GM19328 (cell line): ENCODE measurements around the gene PRPSAP1.
"Not testable (repeated sequence)": the region's sequence is repeated elsewhere in the genome, so short reads cannot be mapped to it uniquely, and the experiment has no call there.

Experiments
- ATAC-seq: cut with Tn5 transposase; IDR thresholded peaks from one replicate; pipeline ENCODE4 v1.9.1; 2021; ENCODE audit warnings: mild to moderate bottlenecking, moderate library complexity; ENCODE audit not compliant: unreplicated experiment

PRPSAP1 gene

GRCh38 chr17:76327696-76328095, 26.0 kb downstream of the PRPSAP1 start:
- ATAC-seq, result no peak

DNA sequence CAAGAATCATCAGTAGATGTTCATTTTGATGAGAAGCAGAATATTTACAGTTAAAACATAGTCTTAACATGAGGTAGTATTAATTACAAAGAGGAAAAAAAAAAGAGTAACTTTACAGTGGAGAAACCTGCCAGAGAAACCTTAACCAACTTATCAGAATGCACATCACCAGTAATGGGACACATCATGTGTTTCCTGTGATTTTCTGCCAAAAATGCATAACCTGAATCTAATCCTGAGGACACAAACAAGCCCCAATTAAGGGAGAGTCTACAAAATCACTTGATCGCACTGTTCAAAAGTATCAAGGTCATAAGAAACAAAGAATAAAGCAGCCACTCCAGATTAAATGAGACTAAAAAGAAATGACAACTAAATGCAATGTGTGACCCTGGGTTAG, 27.4 kb downstream of the PRPSAP1 start:
- ATAC-seq, result no peak

GRCh38 chr17:76318586-76318985, 35.1 kb downstream of the PRPSAP1 start:
- ATAC-seq, result no peak

GRCh38 chr17:76317535-76317934, 36.2 kb downstream of the PRPSAP1 start:
- ATAC-seq, result no peak

GRCh38 chr17:76314392-76315227, 39.1 kb downstream of the PRPSAP1 start:
- no peak for ATAC-seq

GRCh38 chr17:76312735-76313134, 41.0 kb downstream of the PRPSAP1 start:
- ATAC-seq, result no peak

GRCh38 chr17:76309461-76309860, 44.3 kb downstream of the PRPSAP1 start:
- no peak for ATAC-seq

DNA sequence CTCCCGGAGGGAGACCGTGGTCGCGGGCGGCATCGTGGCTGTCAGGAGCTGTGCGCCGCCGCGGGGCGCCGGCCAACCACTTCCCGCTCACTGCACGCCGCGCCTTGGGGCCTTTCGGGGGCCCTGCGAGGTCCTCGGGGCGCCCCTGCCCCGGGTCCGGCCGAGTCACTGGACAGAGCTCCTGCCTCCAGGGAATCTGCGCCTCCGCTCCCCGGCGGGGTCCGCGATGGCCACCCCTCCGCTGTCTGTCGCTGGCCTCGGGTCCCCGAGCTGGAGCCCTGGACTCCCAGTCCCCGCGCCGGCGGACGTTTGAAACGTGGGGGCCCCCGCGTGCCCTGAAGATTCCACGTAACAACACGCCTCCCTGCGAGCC, 45.8 kb downstream of the PRPSAP1 start, which contains the start of gene QRICH2:
TSS of gene QRICH2 (minus strand) at position 311 of the 373 bp plus-strand sequence. CDS start at position 33, 278 bp downstream.
- no peak for ATAC-seq

DNA sequence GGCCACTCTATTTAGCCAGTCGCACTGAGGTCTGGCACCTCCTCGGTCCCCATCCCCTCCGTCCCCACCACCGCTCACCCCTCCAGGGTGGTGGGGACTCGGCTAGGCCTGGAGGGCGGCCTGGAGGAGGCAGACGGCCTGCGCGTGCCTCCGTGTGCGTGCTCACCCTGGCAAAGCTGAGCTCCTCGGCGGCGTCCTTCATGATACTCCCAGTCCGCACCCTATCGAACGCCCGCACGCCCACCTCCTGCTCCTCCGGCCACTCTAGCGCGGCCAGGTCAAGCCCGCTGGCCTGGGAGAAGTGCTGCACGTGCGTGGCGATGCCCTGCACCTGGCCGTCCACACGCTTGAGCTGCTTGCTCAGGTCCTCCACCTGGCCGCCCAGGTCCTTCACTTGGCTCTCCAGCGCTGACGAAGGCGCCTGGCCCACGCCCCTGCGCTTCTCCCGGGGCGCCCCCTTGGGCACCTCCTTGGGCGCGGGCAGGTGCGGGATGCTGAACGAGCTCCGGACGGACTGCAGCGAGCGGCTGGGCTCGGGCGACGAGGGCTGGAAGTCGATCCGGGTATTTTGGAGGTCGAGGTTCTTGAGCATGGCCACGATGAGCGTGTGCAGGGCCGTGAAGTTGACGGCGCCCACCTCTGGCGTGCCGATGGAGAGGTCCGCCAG, 46.3 kb downstream of the PRPSAP1 start:
- no peak for ATAC-seq

DNA sequence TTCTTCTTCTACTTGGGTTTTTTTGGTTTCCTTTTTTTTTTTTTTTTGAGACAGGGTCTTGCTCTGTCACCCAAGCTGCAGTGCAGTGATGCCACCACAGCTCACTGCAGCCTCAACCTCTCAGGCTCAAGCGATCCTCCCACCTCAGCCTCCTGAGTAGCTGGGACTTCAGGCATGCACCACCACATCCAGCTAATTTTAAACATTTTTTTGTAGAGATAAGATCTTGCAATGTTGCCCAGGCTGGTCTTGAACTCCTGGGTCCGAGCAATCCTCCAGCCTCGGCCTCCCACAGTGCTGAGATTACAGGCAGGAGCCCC, 48.6 kb downstream of the PRPSAP1 start:
- ATAC-seq, result not testable (repeated sequence)

DNA sequence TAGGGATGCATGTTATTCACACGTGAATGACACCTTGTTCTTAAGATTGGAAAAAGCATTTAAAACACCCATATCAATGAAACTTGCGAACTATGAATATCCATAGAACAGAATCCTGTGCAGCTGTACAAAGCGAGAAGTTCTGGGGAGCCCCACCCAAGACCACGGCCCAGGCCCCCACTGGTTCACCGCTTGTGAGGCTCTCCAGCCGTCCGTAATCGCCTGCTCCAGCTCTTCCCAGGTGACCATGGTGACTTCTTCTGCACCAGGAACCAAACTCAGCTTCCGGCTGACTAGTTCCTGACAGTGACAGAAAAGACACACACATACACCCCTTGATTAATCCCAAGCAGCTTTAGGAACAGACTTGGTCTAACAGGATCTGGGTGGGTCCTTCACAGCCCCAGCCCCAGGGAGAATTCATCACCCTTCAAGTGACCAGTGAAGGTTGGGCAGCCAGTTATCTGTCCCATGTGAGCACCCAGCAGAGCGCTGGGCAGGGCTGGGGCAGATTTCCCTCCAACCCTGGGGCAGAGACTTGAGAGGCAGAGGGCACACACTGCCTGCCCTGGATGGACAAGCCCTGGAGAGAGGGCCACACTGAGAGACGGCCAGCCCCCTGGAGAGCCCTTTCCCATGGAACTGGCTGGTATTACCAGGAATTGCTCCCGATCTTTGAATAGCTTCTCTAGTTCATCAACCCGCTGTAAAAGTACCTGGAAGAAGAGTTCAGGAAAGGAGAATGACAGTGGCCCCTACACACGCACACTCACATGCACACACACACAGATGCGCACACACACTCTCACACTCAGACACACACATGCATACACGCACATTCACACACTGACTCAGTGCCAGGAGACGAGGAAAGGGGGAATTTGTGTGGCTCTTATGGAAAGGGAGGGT, 49.2 kb downstream of the PRPSAP1 start:
- no peak for ATAC-seq

DNA sequence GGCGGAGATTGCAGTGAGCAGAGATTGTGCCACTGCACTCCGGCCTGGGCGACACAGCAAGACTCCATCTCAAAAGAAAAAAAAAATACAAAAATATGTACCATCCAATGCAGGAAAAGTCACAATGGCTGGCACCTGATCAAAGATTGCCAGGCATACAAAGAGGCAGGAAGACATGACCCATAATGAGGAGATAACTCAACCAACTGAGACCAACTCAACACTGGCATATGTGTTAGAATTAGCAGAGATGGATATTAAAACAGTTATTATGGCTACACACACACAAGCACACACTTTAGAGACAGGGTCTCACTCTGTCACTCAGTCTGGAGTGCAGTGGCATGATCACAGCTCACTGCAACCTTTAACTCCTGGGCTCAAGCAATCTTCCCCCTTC, 56.3 kb downstream of the PRPSAP1 start:
- ATAC-seq, result no peak

DNA sequence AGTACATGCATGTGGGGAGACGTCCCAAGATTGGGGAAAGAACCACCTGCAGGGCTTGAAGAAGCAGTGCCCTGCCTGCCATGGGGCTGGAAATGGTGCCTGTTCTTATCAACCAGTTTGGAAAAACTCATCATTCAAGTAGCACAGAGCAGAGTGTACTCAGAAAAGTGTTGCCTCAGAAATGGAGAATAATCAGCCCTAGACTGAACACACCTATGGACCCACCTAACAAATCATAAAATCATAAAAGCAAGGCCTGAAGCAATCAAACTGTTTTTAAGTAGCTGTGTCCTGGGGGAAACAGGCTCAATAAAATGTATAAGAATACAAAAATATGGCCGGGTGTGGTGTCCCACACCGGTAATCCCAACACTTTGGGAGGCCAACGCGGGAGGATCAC, 56.8 kb downstream of the PRPSAP1 start:
- no peak for ATAC-seq

DNA sequence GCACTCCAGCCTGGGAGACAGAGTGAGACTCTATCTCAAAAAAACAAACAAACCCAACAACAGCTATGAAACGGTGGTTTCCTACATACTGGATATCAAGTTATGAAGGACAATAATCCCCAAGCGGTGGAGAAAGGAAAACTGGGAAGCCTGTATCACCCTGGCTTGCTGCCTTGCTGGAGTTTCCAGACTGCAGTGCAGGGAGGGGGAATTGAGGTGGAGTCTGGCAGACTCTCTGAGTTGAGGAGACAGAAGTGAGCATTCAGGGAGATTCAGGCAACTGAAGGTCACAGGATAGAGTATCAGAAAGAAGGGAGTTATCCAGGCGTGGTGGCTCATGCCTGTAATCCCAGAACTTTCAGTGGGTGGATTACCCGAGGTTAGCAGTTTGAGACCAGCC, 57.5 kb downstream of the PRPSAP1 start:
- ATAC-seq, result no peak

GRCh38 chr17:76293106-76293505, 60.6 kb downstream of the PRPSAP1 start:
- no peak for ATAC-seq

DNA sequence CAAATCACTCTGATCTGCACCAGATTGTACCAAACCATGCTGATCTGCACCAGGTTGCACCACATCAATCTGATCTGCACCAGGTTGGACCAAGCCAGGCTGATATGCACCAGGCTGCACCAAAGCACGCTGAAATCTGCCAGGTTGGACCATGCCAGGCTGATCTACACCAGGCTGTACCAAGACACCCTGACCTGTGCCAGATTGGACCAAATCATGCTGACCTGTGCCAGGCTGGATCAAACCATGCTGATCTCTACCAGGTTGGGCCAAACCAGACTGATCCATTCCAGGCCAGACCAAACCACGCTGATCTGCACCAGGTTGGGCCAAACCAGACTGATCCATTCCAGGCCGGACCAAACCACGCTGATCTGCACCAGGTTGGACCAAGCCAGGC, 61.1 kb downstream of the PRPSAP1 start:
- ATAC-seq, result no peak

DNA sequence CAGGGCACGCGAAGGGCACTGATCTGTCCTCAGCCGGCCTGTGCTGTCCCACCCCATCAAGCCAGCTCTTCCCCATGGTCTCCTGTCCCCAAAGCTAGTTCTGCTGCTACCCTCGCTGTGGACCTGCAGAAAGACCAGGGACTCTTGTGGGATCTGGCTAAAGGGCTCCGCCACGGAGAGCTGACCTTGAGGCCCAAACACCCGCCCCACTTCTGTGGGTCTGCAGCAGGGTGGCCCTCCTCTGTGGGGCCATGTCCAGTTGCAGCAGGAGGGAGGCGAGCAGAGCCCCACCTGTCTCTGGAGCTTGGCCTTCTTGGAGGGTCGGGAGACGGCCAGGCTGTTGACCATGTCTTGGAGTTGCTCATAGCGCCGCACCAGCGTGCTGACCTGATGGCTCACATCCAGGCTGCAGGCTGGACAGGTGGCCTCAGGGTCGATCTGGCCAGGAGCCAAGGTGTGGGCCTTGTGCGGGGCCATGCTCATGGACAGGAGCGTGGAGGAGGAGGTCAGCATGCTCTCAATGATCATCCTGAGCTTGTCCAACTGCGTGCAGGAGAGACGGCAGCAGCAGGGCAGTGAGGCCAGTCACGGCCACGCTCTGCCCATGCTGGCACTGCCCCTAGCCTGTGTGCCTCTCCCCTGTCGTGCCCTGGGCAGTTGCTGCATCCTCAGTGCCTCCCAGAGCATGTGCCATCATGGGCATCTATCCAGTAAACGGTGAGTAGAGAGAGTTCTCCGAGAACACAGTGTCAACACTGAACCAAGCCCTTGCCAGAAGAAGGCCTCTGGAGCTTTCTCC, 71.9 kb downstream of the PRPSAP1 start:
- ATAC-seq, result no peak

DNA sequence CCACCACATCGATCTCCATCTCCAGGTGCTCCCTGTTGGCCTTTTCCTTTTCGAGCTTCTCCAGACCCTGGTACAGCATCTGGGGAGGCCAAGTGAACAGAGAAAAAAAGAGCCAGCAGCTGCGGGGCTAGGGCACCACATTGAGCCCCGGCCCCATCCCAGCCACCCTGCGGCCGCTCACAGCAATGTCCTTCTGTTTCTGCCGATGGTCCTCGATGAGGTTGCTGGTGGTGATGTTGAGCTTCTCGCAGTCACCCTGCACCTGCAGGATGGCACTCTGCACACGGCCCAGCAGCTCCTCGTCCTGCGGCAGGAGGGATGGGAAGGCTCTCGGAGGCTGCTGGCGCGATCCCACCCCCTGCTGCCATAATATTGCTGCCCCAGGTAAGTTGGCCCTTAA, 73.1 kb downstream of the PRPSAP1 start:
- ATAC-seq, result no peak

- ATAC-seq, result no peak
Observed at GRCh38 chr17:76279742-76280287, 73.9 kb downstream of the PRPSAP1 start.

DNA sequence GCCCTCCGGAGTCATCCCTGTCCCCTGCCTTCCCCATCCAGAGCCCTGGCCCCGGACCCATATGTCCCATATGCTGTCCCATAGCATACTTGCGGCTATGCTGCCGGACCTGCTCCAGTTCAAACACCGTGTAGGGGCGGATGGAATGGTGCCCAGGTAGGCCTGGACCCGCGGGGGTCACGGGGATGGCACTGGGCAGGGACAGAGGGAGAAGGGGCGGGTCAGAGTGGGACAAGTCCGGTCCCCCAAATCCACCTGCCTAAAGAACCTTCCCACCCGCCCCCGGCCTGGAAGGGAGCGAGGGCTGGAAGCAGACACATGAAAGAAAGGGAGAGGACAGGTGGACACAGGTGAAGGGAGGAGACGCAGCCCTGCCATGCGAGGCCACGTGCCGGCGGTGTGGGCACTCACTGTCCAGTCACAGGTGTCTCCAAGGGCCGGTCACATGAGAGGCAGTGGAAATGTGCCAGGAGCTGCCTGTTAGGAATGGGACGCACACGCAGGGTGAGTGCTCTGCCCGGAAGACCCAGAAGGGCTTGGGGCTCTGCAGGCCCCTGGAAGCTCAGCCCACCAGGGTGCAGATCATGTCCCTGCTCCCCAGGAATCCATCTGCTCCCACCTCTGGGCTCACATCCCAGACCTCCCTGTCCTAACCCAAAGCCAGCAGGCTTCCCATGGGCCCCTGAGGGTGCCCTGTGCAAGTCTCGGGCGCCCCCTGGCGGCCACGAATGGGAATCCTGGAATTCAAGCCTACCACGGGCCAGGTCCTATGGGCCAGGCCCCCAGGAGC, 74.6 kb downstream of the PRPSAP1 start:
- no peak for ATAC-seq
